Muscle layer of duodenum (tissue), 2 donors: Measurements from ENCODE around the gene APC.
"Not testable (repeated sequence)": the region's sequence is repeated elsewhere in the genome, so short reads cannot be mapped to it uniquely, and the experiment has no call there.

ENCODE experiments used
- H3K27ac ChIP-seq: one replicate; pipeline ENCODE4 v1.7.0; 2013; ENCODE audit warnings: mild to moderate bottlenecking, low read length
- H3K27me3 ChIP-seq: one replicate; pipeline ENCODE4 v1.7.0; 2013; ENCODE audit warnings: low read depth, mild to moderate bottlenecking, control low read depth, low read length
- H3K36me3 ChIP-seq, 2 donors: one replicate each; pipeline ENCODE4 v1.7.0; 2013; ENCODE audit warnings: low read length in 2 of 2, control low read depth in 1 of 2, mild to moderate bottlenecking in 1 of 2; ENCODE audit not compliant: insufficient read depth in 2 of 2, control insufficient read depth in 1 of 2
- H3K4me1 ChIP-seq, 2 donors: one replicate each; pipeline ENCODE4 v1.7.0; 2013; ENCODE audit warnings: low read length in 2 of 2, mild to moderate bottlenecking in 2 of 2, control low read depth in 1 of 2, moderate library complexity in 1 of 2; ENCODE audit not compliant: insufficient read depth in 2 of 2, control insufficient read depth in 1 of 2
- H3K4me3 ChIP-seq, 2 donors: one replicate each; pipeline ENCODE4 v1.7.0; 2013; ENCODE audit warnings: low read length in 2 of 2, low read depth in 1 of 2, mild to moderate bottlenecking in 1 of 2
- H3K9me3 ChIP-seq, 2 donors: one replicate each; pipeline ENCODE4 v1.7.0; 2013; ENCODE audit warnings: low read length in 2 of 2, control low read depth in 1 of 2, mild to moderate bottlenecking in 1 of 2; ENCODE audit not compliant: control insufficient read depth in 1 of 2
- donor health status: healthy.

APC gene

GRCh38 chr5:112878760-112879159 is 141.1 kb downstream of the APC start:
- Histone ChIP-seq H3K27me3 (no peaks in the 10 kb centered on the region), H3K36me3 (peaks cover 34 to 36% of the 10 kb centered on the region in 2 donors), H3K4me1 (no peaks in the 10 kb centered on the region), H3K4me3 (no peak overlapping the region), H3K9me3 (no peaks in the 10 kb centered on the region), H3K27ac (no peak overlapping the region)

GRCh38 chr5:112880219-112880964 is 142.7 kb downstream of the APC start:
- Histone ChIP-seq H3K4me1 (no peaks in the 10 kb centered on the region), H3K27ac (no peak overlapping the region), H3K9me3 (no peaks in the 10 kb centered on the region), H3K4me3 (no peak overlapping the region), H3K36me3 (peaks cover 39 to 49% of the 10 kb centered on the region in 2 donors), H3K27me3 (no peaks in the 10 kb centered on the region)

GRCh38 chr5:112883192-112883591 is 145.5 kb downstream of the APC start:
- no peak overlapping the region for H3K4me3 ChIP-seq
- no peaks in the 10 kb centered on the region for H3K4me1 ChIP-seq
- no peaks in the 10 kb centered on the region for H3K9me3 ChIP-seq
- peaks cover 45 to 56% of the 10 kb centered on the region in 2 donors for H3K36me3 ChIP-seq
- no peaks in the 10 kb centered on the region for H3K27me3 ChIP-seq
- no peak overlapping the region for H3K27ac ChIP-seq

- no peak overlapping the region for H3K4me3 ChIP-seq
- no peaks in the 10 kb centered on the region for H3K27me3 ChIP-seq
- no peak overlapping the region for H3K27ac ChIP-seq
- no peaks in the 10 kb centered on the region for H3K9me3 ChIP-seq
- H3K4me1 ChIP-seq = no peaks in the 10 kb centered on the region
- H3K36me3 ChIP-seq = peaks cover 40 to 52% of the 10 kb centered on the region in 2 donors
Measured at GRCh38 chr5:112885001-112885400, 147.3 kb downstream of the APC start.

- H3K36me3 ChIP-seq = peaks cover 39 to 45% of the 10 kb centered on the region in 2 donors
- no peaks in the 10 kb centered on the region for H3K9me3 ChIP-seq
- H3K27me3 ChIP-seq = no peaks in the 10 kb centered on the region
- no peaks in the 10 kb centered on the region for H3K4me1 ChIP-seq
- H3K27ac ChIP-seq = no peak overlapping the region
- H3K4me3 ChIP-seq = no peak overlapping the region
Measured at GRCh38 chr5:112886975-112887374, 149.3 kb downstream of the APC start.

- not testable (repeated sequence) for H3K4me1 ChIP-seq, H3K4me3 ChIP-seq, H3K27me3 ChIP-seq, H3K27ac ChIP-seq, H3K9me3 ChIP-seq
- H3K36me3 ChIP-seq = peaks cover 14 to 20% of the 10 kb centered on the region in 2 donors
Measured at GRCh38 chr5:112892066-112892465, 154.4 kb downstream of the APC start.

- no peaks in the 10 kb centered on the region for H3K27me3 ChIP-seq
- H3K36me3 ChIP-seq = peaks cover 9 to 13% of the 10 kb centered on the region in 2 donors
- H3K4me3 ChIP-seq = no peak overlapping the region
- no peak overlapping the region for H3K27ac ChIP-seq
- no peaks in the 10 kb centered on the region for H3K9me3 ChIP-seq
- H3K4me1 ChIP-seq = peaks cover 0 to 9% of the 10 kb centered on the region in 2 donors
Measured at GRCh38 chr5:112892776-112893175, 155.1 kb downstream of the APC start.

GRCh38 chr5:112895682-112896081 is 158.0 kb downstream of the APC start:
- H3K9me3 ChIP-seq = no peaks in the 10 kb centered on the region
- H3K27ac ChIP-seq = no peak overlapping the region
- H3K36me3 ChIP-seq = peaks cover 16 to 23% of the 10 kb centered on the region in 2 donors
- peaks cover 0 to 9% of the 10 kb centered on the region in 2 donors for H3K4me1 ChIP-seq
- H3K4me3 ChIP-seq = no peak overlapping the region
- H3K27me3 ChIP-seq = no peaks in the 10 kb centered on the region
